Glutamatergic neuron (in vitro differentiated cells): ENCODE results near the gene ARHGAP24. TPM values are rescaled to one million over a fixed set of nuclear protein-coding genes. Genes with fewer than 3 reads are reported as not detected.

ENCODE experiments used
- DNase-seq: peaks from one replicate; pipeline ENCODE4 v3.0.0; 2022
- H3K27ac Mint-ChIP-seq: one replicate; pipeline ENCODE4 v1.8.0; 2020; ENCODE audit warnings: mild to moderate bottlenecking, mixed read lengths, inconsistent platforms; ENCODE audit not compliant: unreplicated experiment
- H3K27me3 Mint-ChIP-seq: one replicate; pipeline ENCODE4 v1.8.0; 2020; ENCODE audit warnings: mild to moderate bottlenecking, moderate library complexity, mixed read lengths, inconsistent platforms; ENCODE audit not compliant: unreplicated experiment
- H3K36me3 Mint-ChIP-seq: one replicate; pipeline ENCODE4 v1.8.0; 2020; ENCODE audit warnings: mild to moderate bottlenecking, mixed read lengths, inconsistent platforms; ENCODE audit not compliant: unreplicated experiment
- H3K4me1 Mint-ChIP-seq: one replicate; pipeline ENCODE4 v1.8.0; 2020; ENCODE audit warnings: mild to moderate bottlenecking, low read depth, mixed read lengths, inconsistent platforms; ENCODE audit not compliant: unreplicated experiment
- H3K4me3 Mint-ChIP-seq: one replicate; pipeline ENCODE4 v1.8.0; 2020; ENCODE audit warnings: mild to moderate bottlenecking, mixed read lengths, inconsistent platforms; ENCODE audit not compliant: unreplicated experiment
- H3K9me3 Mint-ChIP-seq: one replicate; pipeline ENCODE4 v1.8.0; 2020; ENCODE audit warnings: mild to moderate bottlenecking, moderate library complexity, mixed read lengths, inconsistent platforms; ENCODE audit not compliant: unreplicated experiment
- CTCF ChIP-seq: fragments of 200-600 bp; sonication (generic); IDR thresholded peaks from one replicate; pipeline ENCODE4 v1.5.0; 2021; ENCODE audit not compliant: partially characterized antibody, unreplicated experiment
- total RNA-seq: library from RNA; stranded (reverse); fragmentation: NEBNext Ultra II Directional; extraction: Animal tissue kit (Norgen Biotek cat#: 25700); gene quantifications from one replicate; pipeline ENCODE4 v1.2.1, GENCODE V29; 2021; ENCODE audit not compliant: unreplicated experiment

ARHGAP24 gene
- total RNA-seq, 1 donor from 2014 or later = 1.6 TPM

DNA sequence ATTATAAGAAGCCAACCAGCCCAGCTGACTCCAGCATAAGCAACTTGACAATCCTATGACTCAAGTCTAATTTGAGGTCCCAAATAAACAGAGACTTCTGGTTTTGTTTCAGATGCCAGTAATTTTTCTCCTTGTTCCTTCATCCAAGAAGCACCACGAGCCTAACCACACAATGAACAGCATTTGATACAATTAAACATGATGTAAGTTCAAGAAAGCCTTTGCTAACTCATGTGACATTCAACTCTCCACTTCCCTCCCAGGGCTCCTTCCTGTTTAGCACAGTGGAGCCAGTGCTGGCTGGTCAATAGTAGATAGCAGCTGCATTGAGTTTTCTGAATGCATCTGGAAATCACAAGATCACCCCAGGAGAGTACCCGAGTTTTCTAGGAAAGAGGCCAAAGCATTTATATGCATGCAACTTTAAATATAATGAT lies 206.3 kb downstream of the ARHGAP24 start:
- TF ChIP-seq CTCF = no peak
- H3K4me1 Mint-ChIP-seq = no peaks in the 10 kb centered on the region
- H3K9me3 Mint-ChIP-seq = no peaks in the 10 kb centered on the region
- no peak overlapping the region for H3K4me3 Mint-ChIP-seq
- no peak for DNase-seq
- no peaks in the 10 kb centered on the region for H3K36me3 Mint-ChIP-seq
- H3K27ac Mint-ChIP-seq = no peak overlapping the region
- no peaks in the 10 kb centered on the region for H3K27me3 Mint-ChIP-seq

- no peak for DNase-seq
- no peaks in the 10 kb centered on the region for H3K4me1 Mint-ChIP-seq
- H3K4me3 Mint-ChIP-seq = no peak overlapping the region
- H3K9me3 Mint-ChIP-seq = no peaks in the 10 kb centered on the region
- H3K27me3 Mint-ChIP-seq = no peaks in the 10 kb centered on the region
- no peak for TF ChIP-seq CTCF
- H3K36me3 Mint-ChIP-seq = no peaks in the 10 kb centered on the region
- H3K27ac Mint-ChIP-seq = no peak overlapping the region
Observed at GRCh38 chr4:85681921-85682320, 207.0 kb downstream of the ARHGAP24 start.

GRCh38 chr4:85682391-85682790 lies 207.4 kb downstream of the ARHGAP24 start:
- Mint-ChIP-seq H3K4me3 (no peak overlapping the region), H3K9me3 (no peaks in the 10 kb centered on the region), H3K27ac (no peak overlapping the region), H3K36me3 (no peaks in the 10 kb centered on the region), H3K4me1 (no peaks in the 10 kb centered on the region), H3K27me3 (no peaks in the 10 kb centered on the region)
- no peak for DNase-seq
- no peak for TF ChIP-seq CTCF

DNA sequence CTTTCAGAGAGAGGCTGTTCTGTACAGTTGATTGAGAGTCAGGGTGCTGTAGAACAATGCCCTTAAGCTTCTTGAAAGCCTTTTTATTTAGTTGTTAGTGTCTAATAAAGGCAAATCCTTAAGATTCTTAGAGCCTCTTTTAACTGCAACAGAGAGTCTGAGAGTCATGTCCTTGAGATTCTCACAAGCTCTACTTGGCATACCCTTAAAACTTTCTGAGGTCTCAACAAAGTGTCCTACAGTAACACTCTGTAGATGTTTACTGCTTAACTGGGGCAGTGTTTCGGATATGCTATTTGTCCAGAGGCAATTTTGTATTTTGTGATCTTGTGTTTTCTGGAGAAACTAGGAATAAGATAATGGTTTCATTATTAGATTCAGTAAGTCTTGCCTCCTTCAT lies 209.7 kb downstream of the ARHGAP24 start:
- DNase-seq = no peak
- TF ChIP-seq CTCF = no peak
- Mint-ChIP-seq H3K36me3 (no peaks in the 10 kb centered on the region), H3K27me3 (no peaks in the 10 kb centered on the region), H3K9me3 (no peaks in the 10 kb centered on the region), H3K4me1 (no peaks in the 10 kb centered on the region), H3K27ac (no peak overlapping the region), H3K4me3 (no peak overlapping the region)

- Mint-ChIP-seq H3K36me3 (no peaks in the 10 kb centered on the region), H3K27ac (no peak overlapping the region)
Observed at GRCh38 chr4:85686398-85686797, 211.4 kb downstream of the ARHGAP24 start.

More at GRCh38 chr4:85686398-85686797, 211.4 kb downstream of the ARHGAP24 start:
- no peak for TF ChIP-seq CTCF
- DNase-seq = no peak
- Mint-ChIP-seq H3K27me3 (no peaks in the 10 kb centered on the region), H3K9me3 (no peaks in the 10 kb centered on the region), H3K4me1 (no peaks in the 10 kb centered on the region), H3K4me3 (no peak overlapping the region)
